ENCODE results near the gene SPN. TPM values are rescaled to one million over a fixed set of nuclear protein-coding genes. Genes with fewer than 3 reads are reported as not detected.

SPN gene
- total and polyA plus RNA-seq, 2 donors (not counting 3 experiments of a cell fraction or from before 2014, with no cell fraction given), result not detected

GRCh38 chr16:29717113-29717512 is 54.1 kb downstream of the SPN start:
- dilution Hi-C loops (cut with MboI; ENCODE audit: extremely low pct_ligation_motif_present, low sequenced_read_pairs), result no loop called here
- no peak overlapping the region for H3K27ac ChIP-seq (ENCODE audit: insufficient read depth, low read depth, low read length)
- H3K4me2 ChIP-seq (ENCODE audit: insufficient read depth, low read length), result no peak overlapping the region
- H3K4me1 ChIP-seq (ENCODE audit: control insufficient read depth, extremely low read depth, insufficient read depth, low read length), result no peaks in the 10 kb centered on the region
- H3K9ac ChIP-seq (replicated peaks; ENCODE audit: extremely low read depth, insufficient read depth, low read length), result no peak overlapping the region
- H3K79me2 ChIP-seq (ENCODE audit: control insufficient read depth, insufficient read depth, low read length), result no peaks in the 10 kb centered on the region
- no peaks in the 10 kb centered on the region for H3K9me3 ChIP-seq (replicated peaks; ENCODE audit: control insufficient read depth, insufficient read depth, low read length)
- BruUV-seq (replicated peaks), result no TSS peak
- DNase-seq (ENCODE audit: low read depth, low spot score) (no peak), FAIRE-seq (no peak)
- H3K9me1 ChIP-seq (replicated peaks; ENCODE audit: control insufficient read depth, extremely low read depth, insufficient read depth, low read length), result no peaks in the 10 kb centered on the region
- ChIA-PET POLR2A (no interaction called here), CTCF (interaction anchor here (0.6 to 5.4 kb wide), 5 partner anchors 12 to 1216 kb away, joined by 3 to 22 read pairs (median 4); no protein-coding TSS in a partner anchor)
- TF ChIP-seq GATA2 (IDR thresholded peaks at IDR 0.05; ENCODE audit: insufficient read depth, insufficient read length, low read depth, low read length) (no peak), FOS (IDR thresholded peaks at IDR 0.05; ENCODE audit: borderline replicate concordance, insufficient read depth, low read length) (no peak), MYC (IDR thresholded peaks at IDR 0.05; ENCODE audit: low read depth, low read length) (no peak), POLR2A (IDR thresholded peaks at IDR 0.05; ENCODE audit: low read depth, low read length) (no peak), MAX (IDR thresholded peaks at IDR 0.05; ENCODE audit: insufficient read depth, insufficient read length) (no peak), POLR2AphosphoS5 (IDR thresholded peaks at IDR 0.05; ENCODE audit: insufficient read depth, low read depth, low read length) (no peak), JUN (IDR thresholded peaks at IDR 0.05; ENCODE audit: borderline replicate concordance, insufficient read depth, insufficient read length, low read depth) (no peak), EZH2 (IDR thresholded peaks at IDR 0.05; ENCODE audit: borderline replicate concordance, low read depth, low read length, severe bottlenecking) (no peak)
- TF ChIP-seq, protein P1, sequence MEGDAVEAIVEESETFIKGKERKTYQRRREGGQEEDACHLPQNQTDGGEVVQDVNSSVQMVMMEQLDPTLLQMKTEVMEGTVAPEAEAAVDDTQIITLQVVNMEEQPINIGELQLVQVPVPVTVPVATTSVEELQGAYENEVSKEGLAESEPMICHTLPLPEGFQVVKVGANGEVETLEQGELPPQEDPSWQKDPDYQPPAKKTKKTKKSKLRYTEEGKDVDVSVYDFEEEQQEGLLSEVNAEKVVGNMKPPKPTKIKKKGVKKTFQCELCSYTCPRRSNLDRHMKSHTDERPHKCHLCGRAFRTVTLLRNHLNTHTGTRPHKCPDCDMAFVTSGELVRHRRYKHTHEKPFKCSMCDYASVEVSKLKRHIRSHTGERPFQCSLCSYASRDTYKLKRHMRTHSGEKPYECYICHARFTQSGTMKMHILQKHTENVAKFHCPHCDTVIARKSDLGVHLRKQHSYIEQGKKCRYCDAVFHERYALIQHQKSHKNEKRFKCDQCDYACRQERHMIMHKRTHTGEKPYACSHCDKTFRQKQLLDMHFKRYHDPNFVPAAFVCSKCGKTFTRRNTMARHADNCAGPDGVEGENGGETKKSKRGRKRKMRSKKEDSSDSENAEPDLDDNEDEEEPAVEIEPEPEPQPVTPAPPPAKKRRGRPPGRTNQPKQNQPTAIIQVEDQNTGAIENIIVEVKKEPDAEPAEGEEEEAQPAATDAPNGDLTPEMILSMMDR (IDR thresholded peaks at IDR 0.05; ENCODE audit: extremely low read depth in 1 of 2, insufficient read depth in 1 of 2, low read depth in 1 of 2, low read length in 2 of 2), result no peak
- H3K36me3 ChIP-seq (ENCODE audit: control insufficient read depth in 2 of 2, extremely low read depth in 1 of 2, insufficient read depth in 2 of 2, low read length in 2 of 2), result no peaks in the 10 kb centered on the region
- H3K4me3 ChIP-seq (replicated peaks in 1 of 3; ENCODE audit: insufficient read depth in 1 of 3, low read depth in 1 of 3, low read length in 3 of 3), result no peak overlapping the region
- H3K27me3 ChIP-seq (ENCODE audit: control insufficient read depth in 2 of 2, insufficient read depth in 2 of 2, low read length in 2 of 2), result peaks cover 0 to 3% of the 10 kb centered on the region in 2 experiments
- intact Hi-C loops (cut with micrococcal nuclease), result no loop called here
- H2AFZ ChIP-seq (ENCODE audit: low read depth, low read length), result no peak overlapping the region
- H4K20me1 ChIP-seq (replicated peaks; ENCODE audit: control insufficient read depth, extremely low read depth, insufficient read depth, low read length), result no peaks in the 10 kb centered on the region
